Measurements from ENCODE around the gene MEGF6. TPM values are rescaled to one million over a fixed set of nuclear protein-coding genes. Genes with fewer than 3 reads are reported as not detected.
A peak's percentile ranks its signal among the peaks of the same experiment; 100 is the strongest.

Gene MEGF6
- total RNA-seq (10 to 100 TPM in 1 of 10 donors, 1 to 10 TPM in 9; 1.8 to 14.1 (median 7.1) TPM), polyA plus RNA-seq (1 to 10 TPM; 2.9 to 7.6 TPM)
- long read RNA-seq, donor 1, partial matches to known transcripts = 6 of 13 reads
- long read RNA-seq, donor 1, other reads (novel, unspliced or antisense) = 7 of 13 reads
- long read RNA-seq, donor 2, partial matches to known transcripts = 5 of 29 reads
- long read RNA-seq, donor 2, other reads (novel, unspliced or antisense) = 23 of 29 reads
- long read RNA-seq, donor 3, partial matches to known transcripts = 2 of 5 reads
- long read RNA-seq, donor 3, other reads (novel, unspliced or antisense) = 3 of 5 reads

DNA sequence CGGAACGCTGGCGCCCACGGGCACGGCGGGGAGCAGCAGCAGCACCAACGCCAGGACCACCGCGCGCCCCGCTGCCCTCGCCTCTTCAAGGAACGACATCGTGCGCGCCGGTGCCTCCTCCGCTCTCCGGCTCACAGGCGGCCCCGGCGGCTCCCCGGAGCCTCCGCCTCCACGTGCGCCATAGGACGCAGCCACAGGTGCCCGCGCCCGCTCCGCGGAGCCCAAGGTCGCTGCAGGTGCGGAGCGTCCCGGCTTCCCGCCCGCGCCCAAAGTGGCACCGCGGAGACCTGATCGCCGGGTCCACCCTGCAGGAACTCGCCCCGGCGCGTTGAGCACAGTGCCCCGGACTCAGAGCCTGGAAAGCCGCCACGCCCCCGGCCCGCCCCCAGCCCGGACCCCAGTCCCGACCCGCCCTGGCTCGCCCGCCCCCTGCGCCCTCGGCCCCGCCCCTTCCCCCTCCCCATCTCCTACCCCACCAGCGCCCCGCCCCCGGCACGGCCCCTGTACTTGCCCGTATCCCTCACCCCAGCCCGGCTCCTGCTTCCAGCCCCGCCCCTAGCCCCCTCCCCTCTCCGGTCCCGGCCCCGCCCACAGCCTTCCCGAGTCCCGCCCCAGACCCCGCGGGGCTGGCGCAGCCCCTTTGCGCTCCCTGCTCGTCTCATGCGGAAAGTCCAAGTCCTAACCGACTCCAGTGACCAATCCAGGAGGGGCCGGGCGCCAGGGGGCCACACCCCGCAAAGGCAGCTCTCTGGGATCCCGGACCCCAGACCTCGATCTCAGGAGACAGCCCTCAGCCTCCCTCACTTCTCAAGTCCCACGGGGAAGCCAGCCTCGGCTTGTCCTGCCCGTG lies at the start of gene MEGF6:
Gene MEGF6 (minus strand): TSS at position 339 of the 850 bp plus-strand sequence. CDS start 240 bp downstream, at position 99.
- DNase-seq = peak; percentile 53 to 68
- Histone ChIP-seq H3K9me3 (no peaks in the 10 kb centered on the region), H3K27me3 (peaks cover 13 to 66% (median 52%) of the 10 kb centered on the region in 7 donors), H3K27ac (no peak within 1 kb of the TSS), H3K4me1 (peaks cover 7 to 23% (median 17%) of the 10 kb centered on the region in 9 donors), H3K36me3 (no peaks in the 10 kb centered on the region), H3K4me3 (peak within 1 kb of the TSS; percentile 15 to 57 (median 46))
- WGBS, 2 donors = 1% methylated on average over 66 to 86 of the region's 87 CpGs
- TF ChIP-seq, protein P1, sequence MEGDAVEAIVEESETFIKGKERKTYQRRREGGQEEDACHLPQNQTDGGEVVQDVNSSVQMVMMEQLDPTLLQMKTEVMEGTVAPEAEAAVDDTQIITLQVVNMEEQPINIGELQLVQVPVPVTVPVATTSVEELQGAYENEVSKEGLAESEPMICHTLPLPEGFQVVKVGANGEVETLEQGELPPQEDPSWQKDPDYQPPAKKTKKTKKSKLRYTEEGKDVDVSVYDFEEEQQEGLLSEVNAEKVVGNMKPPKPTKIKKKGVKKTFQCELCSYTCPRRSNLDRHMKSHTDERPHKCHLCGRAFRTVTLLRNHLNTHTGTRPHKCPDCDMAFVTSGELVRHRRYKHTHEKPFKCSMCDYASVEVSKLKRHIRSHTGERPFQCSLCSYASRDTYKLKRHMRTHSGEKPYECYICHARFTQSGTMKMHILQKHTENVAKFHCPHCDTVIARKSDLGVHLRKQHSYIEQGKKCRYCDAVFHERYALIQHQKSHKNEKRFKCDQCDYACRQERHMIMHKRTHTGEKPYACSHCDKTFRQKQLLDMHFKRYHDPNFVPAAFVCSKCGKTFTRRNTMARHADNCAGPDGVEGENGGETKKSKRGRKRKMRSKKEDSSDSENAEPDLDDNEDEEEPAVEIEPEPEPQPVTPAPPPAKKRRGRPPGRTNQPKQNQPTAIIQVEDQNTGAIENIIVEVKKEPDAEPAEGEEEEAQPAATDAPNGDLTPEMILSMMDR (IDR thresholded peaks at IDR 0.05) = no peak
- intact Hi-C loops (cut with DNase I) = no loop called here
- peak; percentile 45 to 79 (median 68) for ATAC-seq

GRCh38 chr1:3660704-3661103 lies 49.4 kb upstream of the MEGF6 start:
- TF ChIP-seq, protein P1 (IDR thresholded peaks at IDR 0.05) = no peak
- H3K9me3 ChIP-seq = no peaks in the 10 kb centered on the region
- H3K4me3 ChIP-seq = no peak overlapping the region
- no peak overlapping the region for H3K27ac ChIP-seq
- no peaks in the 10 kb centered on the region for H3K4me1 ChIP-seq
- no peaks in the 10 kb centered on the region for H3K36me3 ChIP-seq
- intact Hi-C loops (cut with DNase I) = no loop called here
- peaks cover 0 to 18% (median 4%) of the 10 kb centered on the region in 7 donors for H3K27me3 ChIP-seq
- WGBS, 2 donors = 72 to 82% methylated on average over 2 of the region's 2 CpGs
- DNase-seq = no peak
- no peak for ATAC-seq

GRCh38 chr1:3659093-3659492 lies 47.8 kb upstream of the MEGF6 start:
- H3K27me3 ChIP-seq = peaks cover 0 to 34% (median 10%) of the 10 kb centered on the region in 7 donors
- DNase-seq (no peak), ATAC-seq (no peak)
- H3K4me3 ChIP-seq = no peak overlapping the region
- no peaks in the 10 kb centered on the region for H3K9me3 ChIP-seq
- no peak overlapping the region for H3K27ac ChIP-seq
- peaks cover 0 to 12% (median 0%) of the 10 kb centered on the region in 9 donors for H3K4me1 ChIP-seq
- intact Hi-C loops (cut with DNase I) = no loop called here
- TF ChIP-seq, protein P1 (IDR thresholded peaks at IDR 0.05) = no peak
- WGBS, 2 donors = 83 to 91% methylated on average over 15 of the region's 15 CpGs
- no peaks in the 10 kb centered on the region for H3K36me3 ChIP-seq

DNA sequence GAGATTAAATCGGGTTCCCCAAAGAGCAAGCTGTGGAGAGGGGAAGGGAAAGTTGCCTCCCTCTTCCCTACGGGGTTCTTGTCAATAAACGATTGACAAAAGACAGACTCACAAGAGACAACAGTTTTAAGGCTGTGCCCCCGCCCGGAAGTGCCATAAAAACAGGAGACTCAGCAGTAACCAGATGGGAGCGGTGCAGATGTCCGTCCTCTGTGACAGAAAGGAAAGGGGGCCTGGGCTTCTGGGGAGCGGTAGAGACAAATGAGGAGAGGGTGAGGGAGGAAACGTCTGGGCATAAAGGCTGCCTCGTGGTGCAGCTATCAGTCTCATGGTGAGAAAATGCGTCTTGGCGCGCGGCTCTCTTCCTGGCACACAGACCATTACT lies 46.9 kb upstream of the MEGF6 start:
- Histone ChIP-seq H3K9me3 (no peaks in the 10 kb centered on the region), H3K27ac (no peak overlapping the region), H3K36me3 (no peaks in the 10 kb centered on the region), H3K27me3 (peaks cover under 1 to 42% (median 15%) of the 10 kb centered on the region in 7 donors), H3K4me1 (peaks cover 0 to 12% (median 0%) of the 10 kb centered on the region in 9 donors), H3K4me3 (no peak overlapping the region)
- ATAC-seq = no peak
- TF ChIP-seq, protein P1 (IDR thresholded peaks at IDR 0.05) = no peak
- WGBS, 2 donors = 56 to 59% methylated on average over 14 of the region's 14 CpGs
- DNase-seq = no peak
- intact Hi-C loops (cut with DNase I) = no loop called here
